HUES6 (cell line): ENCODE measurements around the gene GSTA2.
"Not testable (repeated sequence)": the region's sequence is repeated elsewhere in the genome, so short reads cannot be mapped to it uniquely, and the experiment has no call there.

Experiments used
- H3K27ac ChIP-seq: 2 replicates; pipeline ENCODE4 v1.7.0; 2013; ENCODE audit warnings: low read depth, mild to moderate bottlenecking, low read length, inconsistent platforms
- H3K27me3 ChIP-seq: 2 replicates; pipeline ENCODE4 v1.6.1; 2013; ENCODE audit warnings: low read length; ENCODE audit not compliant: control insufficient read depth, insufficient read depth
- H3K36me3 ChIP-seq: 2 replicates; pipeline ENCODE4 v1.6.1; 2013; ENCODE audit warnings: low read length; ENCODE audit not compliant: control insufficient read depth, insufficient read depth
- H3K4me1 ChIP-seq: 2 replicates; pipeline ENCODE4 v1.6.1; 2013; ENCODE audit warnings: low read length; ENCODE audit not compliant: control insufficient read depth, insufficient read depth
- H3K4me3 ChIP-seq: 2 replicates; pipeline ENCODE4 v1.5.1; 2013; ENCODE audit warnings: low read depth, low read length
- H3K9ac ChIP-seq: one replicate; pipeline ENCODE4 v1.6.1; 2013; ENCODE audit warnings: mild to moderate bottlenecking, low read length
- H3K9me3 ChIP-seq: 2 replicates; pipeline ENCODE4 v1.6.1; 2013; ENCODE audit warnings: low read depth, low read length; ENCODE audit not compliant: control insufficient read depth, insufficient read depth

GSTA2 gene

GRCh38 chr6:52759085-52759484 lies 4.2 kb downstream of the GSTA2 start:
- Histone ChIP-seq H3K4me3 (no peak overlapping the region), H3K9me3 (peaks cover 8% of the 10 kb centered on the region), H3K27ac (no peak overlapping the region), H3K27me3 (no peaks in the 10 kb centered on the region), H3K4me1 (no peaks in the 10 kb centered on the region; the same call in 1 of the 2 replicates), H3K9ac (no peak overlapping the region), H3K36me3 (no peaks in the 10 kb centered on the region)

GRCh38 chr6:52757651-52758338 lies 5.5 kb downstream of the GSTA2 start:
- H3K9me3 ChIP-seq, H3K36me3 ChIP-seq, H3K4me1 ChIP-seq, H3K27ac ChIP-seq, H3K9ac ChIP-seq, H3K4me3 ChIP-seq, H3K27me3 ChIP-seq: not testable (repeated sequence)

GRCh38 chr6:52754443-52754842 lies 8.8 kb downstream of the GSTA2 start:
- no peaks in the 10 kb centered on the region for H3K27me3 ChIP-seq
- no peak overlapping the region for H3K4me3 ChIP-seq
- no peak overlapping the region for H3K27ac ChIP-seq
- 0 out of 2 replicates have a peak, but pooled peaks cover 4% of the 10 kb centered on the region for H3K4me1 ChIP-seq
- no peak overlapping the region for H3K9ac ChIP-seq
- no peaks in the 10 kb centered on the region for H3K36me3 ChIP-seq
- H3K9me3 ChIP-seq = peaks cover 20% of the 10 kb centered on the region

GRCh38 chr6:52753137-52753536 lies 10.1 kb downstream of the GSTA2 start:
- not testable (repeated sequence) for H3K9ac ChIP-seq, H3K27ac ChIP-seq, H3K4me3 ChIP-seq, H3K27me3 ChIP-seq, H3K4me1 ChIP-seq, H3K36me3 ChIP-seq
- H3K9me3 ChIP-seq = peaks cover 14% of the 10 kb centered on the region

GRCh38 chr6:52752310-52752709 lies 11.0 kb downstream of the GSTA2 start:
- H3K4me3 ChIP-seq = no peak overlapping the region
- no peak overlapping the region for H3K9ac ChIP-seq
- peaks cover 14% of the 10 kb centered on the region for H3K9me3 ChIP-seq
- no peaks in the 10 kb centered on the region for H3K27me3 ChIP-seq
- H3K4me1 ChIP-seq = 0 out of 2 replicates have a peak, but pooled peaks cover 7% of the 10 kb centered on the region
- no peak overlapping the region for H3K27ac ChIP-seq
- H3K36me3 ChIP-seq = no peaks in the 10 kb centered on the region

- Histone ChIP-seq H3K36me3 (no peaks in the 10 kb centered on the region), H3K4me1 (0 out of 2 replicates have a peak, but pooled peaks cover 7% of the 10 kb centered on the region), H3K9ac (no peak overlapping the region), H3K27me3 (no peaks in the 10 kb centered on the region), H3K27ac (no peak overlapping the region), H3K9me3 (peaks cover 14% of the 10 kb centered on the region), H3K4me3 (no peak overlapping the region)
Measured at GRCh38 chr6:52749556-52750152, 13.6 kb downstream of the GSTA2 start.

- not testable (repeated sequence) for H3K4me3 ChIP-seq, H3K27me3 ChIP-seq, H3K27ac ChIP-seq, H3K4me1 ChIP-seq, H3K9ac ChIP-seq, H3K36me3 ChIP-seq
- peaks cover 14% of the 10 kb centered on the region for H3K9me3 ChIP-seq
Measured at GRCh38 chr6:52747301-52747700, 16.0 kb downstream of the GSTA2 start.

- Histone ChIP-seq H3K27ac (no peak overlapping the region), H3K27me3 (no peaks in the 10 kb centered on the region), H3K4me1 (0 out of 2 replicates have a peak, but pooled peaks cover 7% of the 10 kb centered on the region), H3K9ac (no peak overlapping the region), H3K9me3 (peaks cover 9% of the 10 kb centered on the region; the same call in 1 of the 2 replicates), H3K4me3 (no peak overlapping the region), H3K36me3 (no peaks in the 10 kb centered on the region)
Measured at GRCh38 chr6:52746213-52746612, 17.1 kb downstream of the GSTA2 start.

- Histone ChIP-seq H3K9me3 (peaks cover 5% of the 10 kb centered on the region), H3K4me3 (no peak overlapping the region), H3K27ac (no peak overlapping the region), H3K36me3 (no peaks in the 10 kb centered on the region), H3K9ac (no peak overlapping the region), H3K4me1 (0 out of 2 replicates have a peak, but pooled peaks cover 7% of the 10 kb centered on the region), H3K27me3 (no peaks in the 10 kb centered on the region)
Measured at GRCh38 chr6:52745764-52746201, 17.5 kb downstream of the GSTA2 start.

GRCh38 chr6:52741872-52742271 lies 21.4 kb downstream of the GSTA2 start:
- H3K36me3 ChIP-seq = no peaks in the 10 kb centered on the region
- H3K9me3 ChIP-seq = peaks cover 9% of the 10 kb centered on the region
- H3K9ac ChIP-seq = no peak overlapping the region
- no peak overlapping the region for H3K27ac ChIP-seq
- no peaks in the 10 kb centered on the region; the same call in none of the 2 replicates for H3K4me1 ChIP-seq
- no peak overlapping the region for H3K4me3 ChIP-seq
- H3K27me3 ChIP-seq = no peaks in the 10 kb centered on the region

GRCh38 chr6:52739627-52740026 lies 23.6 kb downstream of the GSTA2 start:
- Histone ChIP-seq H3K9me3 (peaks cover 9% of the 10 kb centered on the region), H3K4me3 (no peak overlapping the region), H3K36me3 (no peaks in the 10 kb centered on the region), H3K27ac (no peak overlapping the region), H3K4me1 (peaks cover 12% of the 10 kb centered on the region), H3K9ac (no peak overlapping the region), H3K27me3 (no peaks in the 10 kb centered on the region)
